Cardiac muscle cell (in vitro differentiated cells and primary cell): ENCODE measurements around the gene NAA20. TPM values are rescaled to one million over a fixed set of nuclear protein-coding genes. Genes with fewer than 3 reads are reported as not detected.

Source experiments
- DNase-seq, 2 donors: peaks; one replicate each; pipeline versions ENCODE4 v3.0.0 to v3.0.0-alpha.2; 2010 to 2017; ENCODE audit warnings: low read depth in 1 of 2, low spot score in 1 of 2
- H3K27ac ChIP-seq: fragments of 200-600 bp; sonication (generic); 2 replicates; pipeline ENCODE4 v1.5.1; 2016
- H3K27me3 ChIP-seq: fragments of 200-600 bp; sonication (generic); 2 replicates; pipeline ENCODE4 v1.6.0; 2016; ENCODE audit warnings: control low read depth
- H3K36me3 ChIP-seq: fragments of 200-600 bp; sonication (generic); 2 replicates; pipeline ENCODE4 v1.5.1; 2016; ENCODE audit warnings: control low read depth
- H3K4me1 ChIP-seq: fragments of 200-600 bp; sonication (generic); 2 replicates; pipeline ENCODE4 v1.8.1; 2017; ENCODE audit warnings: low read depth, mild to moderate bottlenecking, mixed run types
- H3K4me3 ChIP-seq: fragments of 200-600 bp; sonication (generic); 2 replicates; pipeline ENCODE4 v1.5.1; 2016; ENCODE audit warnings: mild to moderate bottlenecking
- H3K9me3 ChIP-seq: fragments of 200-600 bp; sonication (generic); 2 replicates; pipeline ENCODE4 v1.5.1; 2017; ENCODE audit warnings: low read depth, mild to moderate bottlenecking, control low read depth
- CTCF ChIP-seq: IDR thresholded peaks from 2 replicates; pipeline ENCODE4 v1.5.1; 2012; ENCODE audit warnings: low read depth, mild to moderate bottlenecking, low read length
- polyA plus RNA-seq: library from polyadenylated mRNA; unstranded; fragments of >200 nt; fragmentation: Nextera tagmentation; extraction: Ambion mirVana; gene quantifications from 2 replicates; pipeline ENCODE4 v1.2.1, GENCODE V29; 2016
- total RNA-seq: library from RNA; depleted of rRNA; stranded (reverse); fragments of >200 nt; gene quantifications from 2 replicates; pipeline ENCODE4 v1.2.3, GENCODE V29; 2016

The NAA20 gene
- total and polyA plus RNA-seq, 2 experiments from 2014 or later, result 40.6 to 142 TPM

GRCh38 chr20:20075032-20075431 lies 57.9 kb downstream of the NAA20 start:
- peaks cover 4% of the 10 kb centered on the region for H3K27me3 ChIP-seq
- TF ChIP-seq CTCF, result no peak
- H3K4me3 ChIP-seq, result no peak overlapping the region
- H3K36me3 ChIP-seq, result no peaks in the 10 kb centered on the region
- H3K27ac ChIP-seq, result no peak overlapping the region
- no peaks in the 10 kb centered on the region for H3K4me1 ChIP-seq
- H3K9me3 ChIP-seq, result no peaks in the 10 kb centered on the region
- no peak for DNase-seq

DNA sequence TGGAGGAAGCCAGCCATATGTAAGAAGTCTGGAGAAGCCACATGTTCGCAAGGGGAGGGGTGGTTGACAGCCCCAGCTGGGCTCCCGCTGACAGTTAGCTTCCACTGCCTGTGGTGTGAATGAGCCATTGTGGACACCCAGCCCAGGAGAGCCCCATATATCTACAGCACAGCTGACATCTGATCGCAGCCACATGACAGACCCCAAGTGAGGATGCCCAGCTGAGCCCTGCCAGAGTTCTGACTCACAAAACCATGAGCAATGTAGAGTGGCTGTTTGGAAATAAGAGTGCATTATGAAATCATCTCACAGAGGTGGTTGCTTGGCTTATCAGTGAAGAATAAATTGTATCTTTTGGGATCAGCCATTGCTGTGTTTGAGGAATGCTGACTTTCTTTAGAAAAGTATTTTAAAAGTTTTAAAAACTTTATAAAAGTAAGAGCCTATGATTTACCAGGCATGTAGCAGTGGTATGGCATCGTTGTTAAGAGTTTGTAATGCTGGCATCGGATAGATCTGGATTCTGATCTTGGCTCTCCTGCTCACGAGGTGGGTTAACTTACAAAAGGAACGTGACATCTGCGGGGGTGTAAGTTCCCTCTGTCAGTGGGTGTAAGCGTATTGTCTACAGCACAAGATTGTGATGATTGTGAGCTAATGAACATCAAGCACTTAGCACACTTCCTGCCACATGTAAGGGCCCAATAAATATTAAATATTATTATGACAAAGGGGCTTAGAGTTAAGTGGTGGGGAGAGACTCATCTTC lies 59.3 kb downstream of the NAA20 start:
- peak in 1 of 2 donors; percentile 78 for DNase-seq
- no peak overlapping the region for H3K4me3 ChIP-seq
- no peaks in the 10 kb centered on the region for H3K4me1 ChIP-seq
- no peak for TF ChIP-seq CTCF
- H3K27ac ChIP-seq, result no peak overlapping the region
- H3K36me3 ChIP-seq, result no peaks in the 10 kb centered on the region
- H3K9me3 ChIP-seq, result no peaks in the 10 kb centered on the region
- H3K27me3 ChIP-seq, result peaks cover 15% of the 10 kb centered on the region

GRCh38 chr20:20078041-20078440 lies 60.9 kb downstream of the NAA20 start:
- H3K4me3 ChIP-seq, result no peak overlapping the region
- H3K36me3 ChIP-seq, result no peaks in the 10 kb centered on the region
- peaks cover 24% of the 10 kb centered on the region for H3K27me3 ChIP-seq
- no peaks in the 10 kb centered on the region for H3K4me1 ChIP-seq
- no peak for DNase-seq
- TF ChIP-seq CTCF, result no peak
- no peaks in the 10 kb centered on the region for H3K9me3 ChIP-seq
- no peak overlapping the region for H3K27ac ChIP-seq

- peaks cover 20% of the 10 kb centered on the region for H3K27me3 ChIP-seq
- DNase-seq, result no peak
- H3K4me3 ChIP-seq, result no peak overlapping the region
- no peak overlapping the region for H3K27ac ChIP-seq
- no peaks in the 10 kb centered on the region for H3K9me3 ChIP-seq
- H3K4me1 ChIP-seq, result no peaks in the 10 kb centered on the region
- TF ChIP-seq CTCF, result no peak
- no peaks in the 10 kb centered on the region for H3K36me3 ChIP-seq
These were observed 62.1 kb downstream of the NAA20 start for GRCh38 chr20:20079102-20079784.

Other genes starting within 250 kb of the NAA20 start
- gene CRNKL1, start 35.1 kb downstream of the NAA20 start, total RNA-seq, result 18.8 and 24.8 TPM in 2 replicates
- 16.4 and 17.4 TPM in 2 replicates for gene CRNKL1, start 35.1 kb downstream of the NAA20 start, polyA plus RNA-seq
- not detected in 2 replicates for gene CFAP61, start 35.2 kb downstream of the NAA20 start, total RNA-seq
- gene CFAP61, start 35.2 kb downstream of the NAA20 start, polyA plus RNA-seq, result 0.44 TPM in 1 of 2 replicates, not detected in the other